ENCODE results near the gene TBX6. TPM values are rescaled to one million over a fixed set of nuclear protein-coding genes. Genes with fewer than 3 reads are reported as not detected.

The TBX6 gene, protein sequence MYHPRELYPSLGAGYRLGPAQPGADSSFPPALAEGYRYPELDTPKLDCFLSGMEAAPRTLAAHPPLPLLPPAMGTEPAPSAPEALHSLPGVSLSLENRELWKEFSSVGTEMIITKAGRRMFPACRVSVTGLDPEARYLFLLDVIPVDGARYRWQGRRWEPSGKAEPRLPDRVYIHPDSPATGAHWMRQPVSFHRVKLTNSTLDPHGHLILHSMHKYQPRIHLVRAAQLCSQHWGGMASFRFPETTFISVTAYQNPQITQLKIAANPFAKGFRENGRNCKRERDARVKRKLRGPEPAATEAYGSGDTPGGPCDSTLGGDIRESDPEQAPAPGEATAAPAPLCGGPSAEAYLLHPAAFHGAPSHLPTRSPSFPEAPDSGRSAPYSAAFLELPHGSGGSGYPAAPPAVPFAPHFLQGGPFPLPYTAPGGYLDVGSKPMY
- 0.75 TPM for total RNA-seq

DNA sequence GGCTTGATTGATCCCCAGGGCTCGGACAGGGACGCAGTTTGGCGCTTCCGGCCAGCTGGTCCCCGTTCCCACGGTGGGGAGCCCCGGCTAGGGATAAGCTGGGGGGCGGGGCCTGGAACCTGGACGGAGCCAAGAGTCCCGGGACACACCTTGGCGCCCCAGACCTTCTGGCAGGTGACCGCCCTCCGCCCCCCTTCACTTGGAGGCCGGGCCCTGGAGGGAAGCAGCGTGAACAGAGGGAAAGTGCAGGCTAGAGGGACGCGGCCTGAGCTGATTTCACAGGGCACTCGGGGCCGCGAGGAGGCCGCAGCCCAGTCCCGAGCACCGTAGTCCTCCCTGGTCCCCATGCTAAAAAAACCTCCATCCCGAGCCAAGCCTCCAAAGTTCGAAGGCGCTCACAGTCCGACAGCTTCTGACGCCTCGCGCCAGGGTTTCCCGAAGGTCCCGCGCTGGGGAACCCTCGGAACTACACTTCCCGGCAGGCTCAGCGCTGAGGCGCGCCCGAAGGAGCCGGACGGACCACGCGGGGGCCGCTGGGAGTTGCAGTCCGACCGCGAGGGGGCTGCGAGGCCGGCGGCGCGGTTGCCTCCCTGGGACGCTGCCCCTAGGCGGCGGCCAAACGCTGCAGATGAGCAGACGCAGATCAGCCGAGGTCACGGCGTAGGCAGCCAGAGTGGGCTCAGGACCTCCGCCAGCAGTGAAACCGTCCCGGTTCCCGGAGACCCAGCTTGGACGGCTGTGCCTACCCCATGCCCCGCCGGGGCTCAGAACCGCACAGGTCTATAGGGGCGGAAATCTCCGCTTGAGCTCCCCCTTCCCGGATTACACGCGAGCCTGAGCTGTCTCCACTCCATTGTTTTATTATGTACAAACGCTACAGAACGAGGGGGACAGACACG, at the start of gene TBX6:
Gene TBX6 (minus strand): TSS at position 451 of the 899 bp plus-strand sequence. CDS start 731 bp downstream, outside the sequence.
- no peaks in the 10 kb centered on the region for H3K27me3 ChIP-seq
- peak within 1 kb of the TSS; percentile 53 to 72 for H3K4me3 ChIP-seq
- peaks cover 22 to 27% of the 10 kb centered on the region in 2 donors for H3K4me1 ChIP-seq
- peak; percentile 65 to 95 for DNase-seq (ENCODE audit: low spot score in 2 of 2)
- no peaks in the 10 kb centered on the region for H3K9me3 ChIP-seq
- peak; percentile 75 to 96 (median 81) for TF ChIP-seq CTCF (IDR thresholded peaks at IDR 0.05)
- H3K27ac ChIP-seq = peak within 1 kb of the TSS; percentile 74 to 84
- intact Hi-C loops (cut with DNase I) = loop anchor here (1.0 to 10.0 kb wide), 6 partner anchors 15 to 283 kb away; partner anchors contain the start of genes ALDOA, CORO1A, MYL11 and TBC1D10B
- peaks cover 9 to 11% of the 10 kb centered on the region in 2 donors for H3K36me3 ChIP-seq

GRCh38 chr16:30139583-30140481, 48.1 kb upstream of the TBX6 start:
- no peak for TF ChIP-seq CTCF (IDR thresholded peaks at IDR 0.05)

GRCh38 chr16:30137897-30138296, 46.2 kb upstream of the TBX6 start:
- TF ChIP-seq CTCF (IDR thresholded peaks at IDR 0.05) = no peak
- intact Hi-C loops (cut with DNase I) = no loop called here
- Histone ChIP-seq H3K27ac (no peak overlapping the region), H3K36me3 (no peaks in the 10 kb centered on the region), H3K9me3 (no peaks in the 10 kb centered on the region), H3K4me1 (no peaks in the 10 kb centered on the region), H3K4me3 (no peak overlapping the region), H3K27me3 (no peaks in the 10 kb centered on the region)
- no peak for DNase-seq (ENCODE audit: low spot score in 2 of 2)

More at GRCh38 chr16:30139583-30140481, 48.1 kb upstream of the TBX6 start:
- Histone ChIP-seq H3K9me3 (no peaks in the 10 kb centered on the region), H3K36me3 (no peaks in the 10 kb centered on the region), H3K27ac (no peak overlapping the region), H3K27me3 (no peaks in the 10 kb centered on the region), H3K4me3 (no peak overlapping the region), H3K4me1 (no peaks in the 10 kb centered on the region)
- DNase-seq (ENCODE audit: low spot score in 2 of 2) = no peak
- intact Hi-C loops (cut with DNase I) = no loop called here

DNA sequence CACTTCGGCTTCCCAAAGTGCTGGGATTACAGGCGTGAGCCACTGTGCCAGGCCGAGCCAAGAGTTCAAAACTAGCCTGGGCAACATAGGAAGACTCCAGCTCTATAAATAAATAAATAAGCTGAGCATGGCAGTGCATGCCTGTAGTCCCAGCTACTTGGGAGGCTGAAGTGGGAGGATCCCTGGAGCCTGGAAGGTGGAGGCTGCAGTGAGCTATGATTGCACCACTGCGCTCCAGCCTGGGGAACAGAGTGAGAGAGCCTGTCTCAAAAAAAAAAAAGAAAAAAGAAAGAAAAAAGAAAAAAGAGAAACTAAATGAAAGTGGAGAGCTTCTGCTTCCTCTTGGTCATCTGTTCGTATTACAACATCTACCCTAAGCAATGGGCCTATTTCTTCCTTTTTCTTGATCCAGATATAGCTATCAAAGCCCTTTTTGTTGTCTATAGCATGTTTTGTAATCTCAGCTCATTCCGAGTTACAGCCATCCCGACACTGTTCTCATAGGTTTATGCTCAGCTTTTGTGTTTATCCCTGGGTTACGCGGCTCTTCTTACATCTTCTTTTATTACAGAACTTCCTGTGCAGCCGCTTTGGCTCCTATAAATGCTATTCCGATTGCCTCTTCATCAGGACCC, 45.4 kb upstream of the TBX6 start:
- no peak for DNase-seq (ENCODE audit: low spot score in 2 of 2)
- Histone ChIP-seq H3K4me3 (no peak overlapping the region), H3K9me3 (no peaks in the 10 kb centered on the region), H3K27me3 (no peaks in the 10 kb centered on the region), H3K36me3 (no peaks in the 10 kb centered on the region), H3K27ac (no peak overlapping the region), H3K4me1 (no peaks in the 10 kb centered on the region)
- TF ChIP-seq CTCF (IDR thresholded peaks at IDR 0.05) = no peak
- intact Hi-C loops (cut with DNase I) = no loop called here
